BE2C (cell line): ENCODE data around the gene C11orf91.

ENCODE experiments used
- DNase-seq: peaks from one replicate; pipeline ENCODE4 v3.0.0-alpha.2; 2020
- H3K27me3 ChIP-seq: fragments of 250-450 bp; sonication (Bioruptor Pico); 2 replicates; pipeline ENCODE4 v1.5.1; 2020; ENCODE audit warnings: mild to moderate bottlenecking
- H3K36me3 ChIP-seq: fragments of 250-450 bp; sonication (Bioruptor Pico); 2 replicates; pipeline ENCODE4 v1.5.1; 2020; ENCODE audit warnings: mild to moderate bottlenecking
- H3K4me1 ChIP-seq: fragments of 250-450 bp; sonication (Bioruptor Pico); 2 replicates; pipeline ENCODE4 v1.5.1; 2020
- H3K4me3 ChIP-seq: 2 replicates; pipeline ENCODE4 v1.5.1; 2011; ENCODE audit warnings: low read depth, low read length
- H3K9me3 ChIP-seq: fragments of 250-450 bp; sonication (Bioruptor Pico); 2 replicates; pipeline ENCODE4 v1.5.1; 2020
- TF ChIP-seq, protein P1 (sequence below): IDR thresholded peaks from 2 replicates; pipeline ENCODE4 v1.5.1; 2012; ENCODE audit warnings: mild to moderate bottlenecking, low read depth, low read length

C11orf91 gene

GRCh38 chr11:33655842-33656600 lies 44.6 kb downstream of the C11orf91 start:
- no peak for DNase-seq
- TF ChIP-seq, protein P1, sequence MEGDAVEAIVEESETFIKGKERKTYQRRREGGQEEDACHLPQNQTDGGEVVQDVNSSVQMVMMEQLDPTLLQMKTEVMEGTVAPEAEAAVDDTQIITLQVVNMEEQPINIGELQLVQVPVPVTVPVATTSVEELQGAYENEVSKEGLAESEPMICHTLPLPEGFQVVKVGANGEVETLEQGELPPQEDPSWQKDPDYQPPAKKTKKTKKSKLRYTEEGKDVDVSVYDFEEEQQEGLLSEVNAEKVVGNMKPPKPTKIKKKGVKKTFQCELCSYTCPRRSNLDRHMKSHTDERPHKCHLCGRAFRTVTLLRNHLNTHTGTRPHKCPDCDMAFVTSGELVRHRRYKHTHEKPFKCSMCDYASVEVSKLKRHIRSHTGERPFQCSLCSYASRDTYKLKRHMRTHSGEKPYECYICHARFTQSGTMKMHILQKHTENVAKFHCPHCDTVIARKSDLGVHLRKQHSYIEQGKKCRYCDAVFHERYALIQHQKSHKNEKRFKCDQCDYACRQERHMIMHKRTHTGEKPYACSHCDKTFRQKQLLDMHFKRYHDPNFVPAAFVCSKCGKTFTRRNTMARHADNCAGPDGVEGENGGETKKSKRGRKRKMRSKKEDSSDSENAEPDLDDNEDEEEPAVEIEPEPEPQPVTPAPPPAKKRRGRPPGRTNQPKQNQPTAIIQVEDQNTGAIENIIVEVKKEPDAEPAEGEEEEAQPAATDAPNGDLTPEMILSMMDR: no peak

GRCh38 chr11:33654594-33654993 lies 46.0 kb downstream of the C11orf91 start:
- H3K36me3 ChIP-seq: no peaks in the 10 kb centered on the region
- no peaks in the 10 kb centered on the region for H3K27me3 ChIP-seq
- no peak for DNase-seq
- H3K4me3 ChIP-seq: no peak overlapping the region
- TF ChIP-seq, protein P1: no peak
- H3K4me1 ChIP-seq: no peaks in the 10 kb centered on the region
- no peaks in the 10 kb centered on the region for H3K9me3 ChIP-seq

More at GRCh38 chr11:33655842-33656600, 44.6 kb downstream of the C11orf91 start:
- no peak overlapping the region for H3K4me3 ChIP-seq
- no peaks in the 10 kb centered on the region for H3K36me3 ChIP-seq
- H3K27me3 ChIP-seq: no peaks in the 10 kb centered on the region
- no peaks in the 10 kb centered on the region for H3K4me1 ChIP-seq
- no peaks in the 10 kb centered on the region for H3K9me3 ChIP-seq

- Histone ChIP-seq H3K36me3 (no peaks in the 10 kb centered on the region), H3K4me1 (no peaks in the 10 kb centered on the region), H3K27me3 (no peaks in the 10 kb centered on the region), H3K4me3 (no peak overlapping the region), H3K9me3 (no peaks in the 10 kb centered on the region)
- DNase-seq: no peak
- TF ChIP-seq, protein P1: no peak
Measured at GRCh38 chr11:33652930-33653329, 47.7 kb downstream of the C11orf91 start.

DNA sequence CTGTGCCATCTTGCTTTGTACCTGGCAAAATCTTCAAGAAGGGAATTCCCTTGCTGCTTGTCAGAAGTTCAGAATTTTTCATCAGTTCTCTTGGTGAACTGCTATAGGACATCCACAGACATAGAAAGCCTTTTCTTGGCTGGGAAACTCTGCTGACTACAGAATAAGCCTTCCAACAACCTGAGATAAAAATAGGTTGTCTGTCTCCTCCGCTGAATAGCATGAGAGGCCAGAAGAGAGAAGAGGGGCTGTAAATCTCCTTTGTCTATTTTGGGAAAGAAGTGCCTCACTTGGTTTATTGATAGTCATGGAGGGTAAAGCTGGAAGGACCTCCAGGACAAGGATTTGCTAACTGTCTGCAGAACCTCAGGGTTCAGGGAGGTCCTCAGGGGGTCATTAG lies 48.2 kb downstream of the C11orf91 start:
- Histone ChIP-seq H3K27me3 (no peaks in the 10 kb centered on the region), H3K9me3 (no peaks in the 10 kb centered on the region), H3K36me3 (no peaks in the 10 kb centered on the region), H3K4me1 (no peaks in the 10 kb centered on the region), H3K4me3 (no peak overlapping the region)
- no peak for DNase-seq
- TF ChIP-seq, protein P1: no peak

DNA sequence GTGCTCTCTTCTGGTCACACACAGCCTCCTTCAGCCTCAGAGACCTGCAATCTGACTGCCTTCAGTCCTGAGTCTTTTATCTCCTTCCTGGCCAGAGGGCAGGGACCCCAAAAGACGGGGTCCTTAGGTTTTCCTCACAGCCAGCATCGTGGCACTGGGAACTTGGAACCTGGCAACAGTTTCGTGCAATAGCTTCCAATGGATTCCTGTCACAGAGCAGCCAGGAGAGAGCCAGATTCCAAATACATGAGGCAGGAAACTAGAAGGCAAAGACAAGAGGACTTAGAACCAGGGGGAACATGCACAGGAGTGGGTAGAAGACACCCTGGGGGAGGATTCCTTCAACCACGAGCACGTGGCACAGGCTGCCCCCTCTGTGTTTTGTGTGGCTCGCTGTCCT lies 48.6 kb downstream of the C11orf91 start:
- no peak for DNase-seq

GRCh38 chr11:33651555-33651954 lies 49.1 kb downstream of the C11orf91 start:
- DNase-seq: no peak
- TF ChIP-seq, protein P1: no peak
- Histone ChIP-seq H3K9me3 (no peaks in the 10 kb centered on the region), H3K27me3 (no peaks in the 10 kb centered on the region), H3K36me3 (no peaks in the 10 kb centered on the region), H3K4me3 (no peak overlapping the region), H3K4me1 (no peaks in the 10 kb centered on the region)

More for the DNA sequence above, 48.6 kb downstream of the C11orf91 start:
- H3K4me1 ChIP-seq: no peaks in the 10 kb centered on the region
- TF ChIP-seq, protein P1: no peak
- H3K4me3 ChIP-seq: no peak overlapping the region
- H3K9me3 ChIP-seq: no peaks in the 10 kb centered on the region
- H3K27me3 ChIP-seq: no peaks in the 10 kb centered on the region
- no peaks in the 10 kb centered on the region for H3K36me3 ChIP-seq
